NCI-H2196 (cell line): ENCODE measurements around the gene ARMC8.

Experiments used
- DNase-seq: peaks from one replicate; lab custom pipeline; 2025; ENCODE audit not compliant: unreplicated experiment; lab: John Stamatoyannopoulos, UW

ARMC8 gene

DNA sequence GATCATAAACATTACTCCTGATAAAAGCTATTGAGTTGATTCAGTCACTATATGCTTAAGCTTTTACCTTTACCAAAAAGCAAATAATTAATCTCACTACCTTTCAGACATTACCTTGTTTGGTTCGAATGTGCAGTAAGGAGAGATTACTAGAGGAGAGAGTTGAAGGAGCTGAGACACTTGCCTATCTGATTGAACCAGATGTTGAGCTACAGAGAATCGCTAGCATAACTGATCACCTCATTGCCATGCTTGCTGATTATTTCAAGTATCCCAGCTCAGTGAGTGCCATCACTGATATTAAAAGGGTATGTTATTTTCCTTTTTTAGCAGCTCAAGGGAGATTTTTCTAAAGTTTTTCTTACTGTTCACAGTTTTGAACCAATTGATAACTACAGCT, 54.6 kb downstream of the ARMC8 start:
- no peak for DNase-seq

DNA sequence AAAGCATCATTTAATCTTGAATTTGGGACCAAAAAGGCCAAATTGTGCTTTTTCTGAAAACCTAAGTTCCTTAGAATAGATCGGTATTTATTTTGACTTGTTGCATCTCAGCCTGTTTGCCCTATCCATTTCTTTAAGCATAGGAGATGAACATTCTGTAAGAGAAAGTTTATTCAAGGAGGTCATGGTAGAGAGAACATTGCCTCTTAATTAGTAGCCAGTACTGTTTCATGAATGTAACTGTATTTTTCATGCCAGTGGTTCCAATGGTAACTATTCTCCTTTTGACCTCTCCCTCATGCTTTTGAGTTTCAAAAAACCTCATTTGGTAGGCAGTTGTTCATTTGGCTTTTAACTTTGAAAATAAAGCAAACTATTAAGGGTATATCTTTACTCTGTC, 55.4 kb downstream of the ARMC8 start:
- no peak for DNase-seq

DNA sequence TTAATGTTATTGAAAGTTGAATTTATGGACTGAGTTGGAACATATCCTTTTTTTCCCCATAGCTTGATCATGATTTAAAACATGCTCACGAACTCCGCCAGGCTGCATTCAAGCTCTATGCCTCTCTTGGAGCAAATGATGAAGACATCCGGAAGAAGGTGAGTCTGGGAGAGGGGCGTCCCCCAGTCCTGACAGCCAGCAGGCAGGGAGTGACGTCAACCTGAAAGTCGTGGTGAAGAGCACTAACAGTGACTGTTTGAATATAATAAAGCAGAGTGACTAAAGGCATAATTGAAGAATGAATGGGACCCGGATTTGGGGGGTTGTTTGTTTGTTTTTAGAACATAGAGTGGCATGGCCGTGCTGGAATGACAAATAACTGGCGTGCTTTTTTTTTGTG, 57.9 kb downstream of the ARMC8 start:
- DNase-seq = no peak

DNA sequence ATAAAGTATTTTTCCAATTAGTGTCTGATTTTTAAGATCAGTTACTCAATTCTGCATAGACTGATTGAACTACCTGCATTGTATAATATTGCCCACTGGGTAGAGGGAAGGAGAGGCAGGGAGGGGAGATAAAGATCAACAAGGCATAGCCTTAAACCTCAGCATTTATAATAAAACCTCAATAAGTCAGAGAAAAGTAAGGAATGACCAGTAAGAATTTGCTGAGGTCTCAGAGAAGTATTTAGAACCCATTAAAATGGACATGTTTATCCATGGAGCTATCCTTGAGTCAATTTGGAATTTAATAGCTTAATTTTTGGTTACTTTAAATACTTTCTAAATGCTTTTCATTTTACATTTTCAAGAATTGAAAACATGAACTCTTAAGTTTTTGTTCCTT, 62.5 kb downstream of the ARMC8 start:
- no peak for DNase-seq

DNA sequence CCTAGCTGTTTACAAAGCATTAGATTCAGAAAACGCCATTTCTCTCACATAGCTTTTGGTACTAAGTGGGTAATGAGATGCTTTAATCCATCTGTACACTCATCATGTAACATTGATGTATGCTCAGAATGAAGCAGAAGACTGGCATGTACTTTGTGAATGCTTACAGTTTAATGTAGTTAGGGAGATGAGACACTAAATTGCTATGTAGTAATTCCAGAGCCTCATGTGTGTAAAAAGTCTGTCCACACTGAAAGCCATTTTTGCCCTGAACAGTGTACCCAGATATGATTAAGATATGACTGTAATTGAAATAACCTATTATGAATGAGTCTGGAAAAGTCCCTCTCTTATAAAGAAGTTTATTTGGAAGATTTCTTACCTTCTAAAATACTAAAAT, 66.5 kb downstream of the ARMC8 start:
- DNase-seq = no peak

DNA sequence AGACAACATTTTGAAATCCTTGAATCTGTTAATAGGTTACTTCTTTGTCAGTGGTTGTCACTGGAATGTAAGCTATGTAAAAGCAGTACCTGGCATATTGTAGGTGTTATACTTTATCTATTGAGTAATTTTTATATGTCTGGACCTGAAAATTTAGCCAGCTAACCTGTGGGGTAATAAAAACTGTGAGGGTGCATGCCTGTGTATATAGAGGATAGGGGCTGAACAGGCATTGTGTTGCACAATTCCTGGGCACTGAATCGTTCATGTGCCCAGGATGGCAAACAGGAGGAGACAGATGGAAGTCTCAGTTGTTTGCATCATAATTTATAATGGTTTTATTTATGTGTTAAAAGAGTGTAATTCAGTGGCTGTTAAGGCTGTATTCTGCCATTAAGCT, 67.1 kb downstream of the ARMC8 start:
- DNase-seq = no peak

DNA sequence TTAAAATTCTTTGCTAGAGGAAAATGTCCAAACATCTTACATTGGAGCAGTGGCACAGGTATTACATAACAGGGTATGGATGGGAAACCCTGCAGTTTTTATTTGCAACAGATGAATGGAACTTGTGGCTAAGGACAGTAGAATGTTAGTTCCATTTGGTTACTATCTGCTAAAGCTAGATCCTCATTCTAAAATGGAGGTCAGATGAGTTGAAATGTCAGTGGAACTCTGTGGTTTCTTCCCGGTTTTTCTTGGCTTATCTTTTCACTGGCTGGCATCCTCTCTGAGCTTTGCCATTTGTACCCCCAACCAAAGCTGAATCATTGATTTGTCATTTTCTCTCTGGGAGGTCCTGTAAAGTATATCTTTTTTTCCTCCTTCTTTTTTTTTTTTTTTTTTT, 68.9 kb downstream of the ARMC8 start:
- DNase-seq = no peak

DNA sequence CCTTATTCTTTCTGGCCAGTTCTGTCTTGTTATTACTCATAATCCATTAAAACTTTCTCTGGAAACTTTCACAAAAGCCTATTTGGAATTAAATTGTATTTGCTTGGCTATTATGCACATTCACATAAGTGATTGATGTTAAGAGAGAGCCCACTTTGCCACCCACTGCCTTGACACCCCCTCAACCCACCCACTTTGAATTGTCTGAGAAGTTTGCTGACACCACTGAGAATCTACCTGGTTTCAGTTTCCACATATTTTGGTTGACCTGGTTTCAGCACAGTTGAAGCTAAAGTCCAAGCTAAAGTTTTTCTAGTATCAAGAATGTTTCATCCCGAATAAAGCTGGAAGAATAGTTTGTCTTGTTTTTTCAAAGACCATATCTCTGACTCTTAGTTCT, 70.9 kb downstream of the ARMC8 start:
- no peak for DNase-seq

DNA sequence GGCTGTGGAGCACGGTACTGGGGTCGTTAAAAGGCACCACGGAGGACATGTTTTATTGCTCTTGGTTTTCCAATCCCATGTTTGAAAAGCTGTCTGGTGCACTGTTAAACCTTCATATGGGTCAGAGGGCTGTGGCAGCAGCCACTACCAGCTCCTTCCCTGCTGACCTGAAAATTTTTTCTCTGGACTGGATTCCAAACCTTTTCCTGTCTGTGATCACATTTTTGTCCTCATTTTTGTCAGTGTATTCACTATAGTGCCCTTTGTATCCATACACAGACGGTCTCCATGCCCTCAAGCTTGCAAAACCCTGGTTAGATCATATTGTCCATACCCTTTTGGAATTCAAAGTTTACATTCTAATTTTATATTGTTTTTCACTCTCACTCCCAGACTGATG, 72.0 kb downstream of the ARMC8 start:
- no peak for DNase-seq

DNA sequence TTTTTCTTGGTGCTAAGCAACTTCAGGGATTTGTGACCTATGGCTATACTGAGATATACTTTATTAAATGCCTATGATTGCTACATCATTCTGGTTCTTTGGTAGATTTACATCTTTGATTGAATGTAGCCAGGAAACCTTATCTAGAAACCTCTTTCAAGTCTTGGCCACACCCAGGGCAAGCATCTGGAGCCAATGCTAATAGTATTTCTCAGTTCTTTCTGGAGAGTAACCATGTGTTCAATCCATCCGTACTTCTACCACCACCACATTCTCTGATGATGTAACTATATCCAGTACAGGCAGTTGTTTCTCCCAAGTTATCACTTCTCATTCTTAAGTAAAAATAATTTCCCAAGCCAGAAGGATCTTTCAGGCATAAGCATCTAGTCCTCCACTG, 73.5 kb downstream of the ARMC8 start:
- no peak for DNase-seq

DNA sequence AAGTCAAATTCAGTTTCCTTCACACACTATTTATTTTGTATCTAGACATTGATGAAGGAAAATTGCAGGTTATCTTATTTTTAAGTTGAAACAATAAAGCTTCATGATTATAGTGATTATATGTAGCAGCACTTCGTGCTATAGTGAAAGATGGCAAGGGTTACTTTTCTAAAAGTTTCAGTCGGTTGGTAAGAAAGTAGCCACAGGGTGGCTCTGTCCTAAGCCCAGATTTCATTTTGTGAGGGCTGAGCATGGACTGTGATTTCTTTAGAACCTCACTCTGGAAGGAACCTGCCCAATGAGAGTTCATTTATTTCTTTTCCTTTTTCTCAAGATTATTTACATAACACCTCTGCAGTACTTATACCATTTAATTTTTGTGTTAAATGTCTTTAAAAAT, 76.0 kb downstream of the ARMC8 start:
- DNase-seq = no peak

DNA sequence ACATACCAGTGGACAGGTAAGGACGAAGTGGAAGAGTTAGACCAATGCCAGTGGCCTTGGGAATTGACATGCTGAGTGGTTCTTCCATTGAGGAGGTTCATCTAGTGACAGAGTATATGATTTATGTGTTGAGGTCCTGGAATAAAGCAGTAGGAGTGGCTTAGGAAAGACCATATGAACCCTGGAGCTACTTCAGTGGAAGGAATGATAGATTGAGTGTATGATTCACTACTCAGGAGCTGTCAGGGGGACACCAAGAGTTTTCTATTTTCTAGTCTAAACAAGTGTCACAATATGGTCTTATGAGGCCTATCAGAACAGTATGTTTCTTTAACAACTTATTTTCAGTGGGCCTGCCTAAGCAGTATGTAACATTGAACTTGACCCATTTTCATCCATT, 78.6 kb downstream of the ARMC8 start:
- no peak for DNase-seq

DNA sequence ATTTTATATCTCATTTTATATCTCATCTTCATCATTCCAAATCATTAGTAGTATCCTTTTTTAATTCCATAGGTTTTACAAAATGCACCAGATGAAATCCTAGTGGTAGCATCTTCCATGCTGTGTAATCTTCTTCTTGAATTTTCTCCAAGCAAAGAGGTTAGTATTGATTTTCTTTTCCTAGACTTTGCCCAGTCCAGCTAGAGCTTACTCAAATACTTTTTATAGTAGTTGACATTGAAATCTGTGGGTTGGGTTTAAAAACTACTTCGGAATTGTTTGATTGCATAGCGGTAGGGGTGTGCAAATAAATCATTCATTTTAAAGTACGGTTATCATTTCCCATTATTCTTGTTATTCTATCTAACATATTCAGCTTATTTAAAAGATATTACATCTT, 80.0 kb downstream of the ARMC8 start:
- no peak for DNase-seq

DNA sequence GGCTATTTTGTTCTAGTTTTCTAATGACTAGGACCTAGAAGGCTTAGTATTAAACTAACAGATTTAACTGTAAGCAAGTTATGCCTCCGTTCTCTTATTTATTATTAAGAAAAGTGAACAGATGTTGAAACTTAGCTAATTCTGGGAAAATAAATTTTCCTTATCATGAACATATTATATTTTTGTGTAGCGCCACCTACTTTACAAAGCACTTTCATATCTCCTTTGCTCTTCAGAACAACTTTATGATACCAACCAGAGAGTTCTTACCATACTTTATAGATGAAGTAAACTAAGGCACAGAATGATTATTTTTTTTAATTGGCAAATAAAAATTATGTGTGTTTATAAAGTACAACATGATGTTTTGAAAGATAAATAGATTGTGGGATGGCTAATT, 83.1 kb downstream of the ARMC8 start:
- DNase-seq = no peak

DNA sequence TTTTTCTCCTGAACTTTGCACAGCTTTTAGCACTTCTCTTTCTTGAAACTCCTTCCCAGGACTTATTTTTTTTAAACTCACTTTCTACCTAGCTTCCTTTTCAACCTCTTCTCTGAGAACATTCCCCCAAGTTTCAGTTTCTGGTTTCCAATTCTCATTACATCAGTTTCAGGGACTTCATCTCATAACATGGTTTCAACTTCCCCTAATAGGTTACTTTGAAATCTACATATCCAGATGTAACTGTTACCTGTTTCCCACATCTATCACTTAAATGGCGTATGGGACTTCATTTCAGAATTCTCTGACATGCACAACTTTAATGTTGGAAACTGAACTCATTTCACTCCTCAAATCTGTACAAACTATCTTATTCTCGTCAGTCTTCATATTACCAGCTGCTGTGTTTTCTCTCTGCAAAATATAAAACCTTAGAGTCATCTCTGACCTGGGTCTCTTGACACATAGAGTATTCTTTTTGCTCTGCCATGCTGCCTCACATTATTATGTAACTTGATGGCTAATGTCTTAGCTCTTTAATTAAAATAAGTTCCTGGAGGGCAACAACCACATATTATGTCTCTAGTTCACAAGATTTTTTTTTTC, 84.2 kb downstream of the ARMC8 start:
- DNase-seq = no peak

DNA sequence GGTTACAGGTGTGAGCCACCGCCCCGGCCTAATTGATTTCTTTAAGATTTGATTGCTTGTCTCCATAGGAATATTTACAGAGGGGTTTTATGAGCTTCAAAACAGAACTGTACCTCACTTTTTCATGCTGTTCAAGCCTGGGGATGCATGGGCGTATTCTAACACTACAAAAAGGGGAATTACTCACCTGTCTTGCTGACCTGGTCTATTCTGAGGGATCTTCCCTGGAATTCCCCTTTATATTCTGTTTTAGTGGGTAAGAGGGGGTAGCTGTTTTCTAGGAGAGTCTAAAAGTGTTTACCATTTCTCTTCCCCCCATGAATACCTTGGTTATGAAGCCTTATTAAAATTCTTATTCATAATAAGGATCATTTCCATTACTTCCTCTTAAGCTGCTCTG, 94.5 kb downstream of the ARMC8 start:
- no peak for DNase-seq

DNA sequence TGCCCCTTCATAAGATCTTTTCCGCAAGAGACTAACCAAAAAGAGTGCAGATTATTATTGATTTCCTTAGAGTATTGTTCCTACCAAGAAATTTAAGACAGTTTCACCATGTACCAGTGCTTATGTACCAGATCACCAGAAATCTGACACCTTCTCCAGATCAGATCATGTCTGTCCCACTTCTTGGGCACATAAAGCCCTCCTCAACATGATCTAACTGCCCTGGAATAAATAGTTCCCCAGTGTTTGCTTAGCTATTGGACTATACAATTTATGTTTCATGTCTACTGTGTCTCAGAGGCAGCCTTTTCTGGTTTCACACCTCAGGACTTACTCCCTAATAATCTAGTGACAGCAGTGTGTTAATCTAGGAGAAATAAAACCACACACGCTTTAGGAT, 95.7 kb downstream of the ARMC8 start:
- DNase-seq = no peak

DNA sequence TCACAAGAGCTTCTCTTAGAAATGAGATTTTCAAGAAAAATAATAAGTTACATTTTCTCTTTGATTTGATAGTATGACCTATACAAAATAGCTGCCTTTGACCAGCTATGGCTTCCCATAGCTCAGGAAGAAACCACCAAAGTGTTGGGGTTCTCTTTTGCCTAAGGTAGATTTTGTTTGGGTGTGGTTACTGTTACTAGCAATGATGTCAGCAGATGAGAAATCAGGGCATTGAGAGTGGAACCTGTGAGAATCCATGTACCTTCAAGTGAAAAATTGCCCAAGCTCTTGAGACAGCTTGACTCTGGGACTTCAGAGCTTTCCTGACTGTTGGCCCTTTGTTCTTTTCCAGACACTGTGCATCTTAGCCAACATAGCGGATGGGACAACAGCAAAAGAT, 97.0 kb downstream of the ARMC8 start:
- DNase-seq = no peak

DNA sequence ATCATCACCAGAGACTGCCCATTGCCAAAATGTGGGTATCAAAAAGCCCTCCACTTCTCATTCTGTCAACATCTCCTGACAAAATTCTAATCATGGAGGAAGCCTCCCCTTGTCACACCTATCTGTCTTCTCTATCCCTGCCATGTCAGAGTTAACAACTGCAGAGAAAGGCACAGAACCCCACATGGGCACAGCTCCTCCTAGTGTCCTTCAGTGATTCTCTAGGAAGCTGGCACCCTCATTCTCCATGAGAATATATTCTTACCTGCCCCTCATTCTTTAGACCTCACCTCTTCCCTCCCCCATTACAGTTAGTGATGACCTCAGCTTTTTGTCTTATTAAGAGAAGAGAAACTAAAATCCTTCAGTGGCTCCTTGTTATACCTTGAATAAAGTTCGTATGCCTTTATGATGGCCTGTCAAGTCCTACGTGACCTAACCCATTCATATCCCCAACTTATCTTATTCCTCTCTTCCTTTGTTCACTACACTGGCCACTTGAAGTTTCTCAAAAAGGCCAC, 97.9 kb downstream of the ARMC8 start:
- DNase-seq = no peak

DNA sequence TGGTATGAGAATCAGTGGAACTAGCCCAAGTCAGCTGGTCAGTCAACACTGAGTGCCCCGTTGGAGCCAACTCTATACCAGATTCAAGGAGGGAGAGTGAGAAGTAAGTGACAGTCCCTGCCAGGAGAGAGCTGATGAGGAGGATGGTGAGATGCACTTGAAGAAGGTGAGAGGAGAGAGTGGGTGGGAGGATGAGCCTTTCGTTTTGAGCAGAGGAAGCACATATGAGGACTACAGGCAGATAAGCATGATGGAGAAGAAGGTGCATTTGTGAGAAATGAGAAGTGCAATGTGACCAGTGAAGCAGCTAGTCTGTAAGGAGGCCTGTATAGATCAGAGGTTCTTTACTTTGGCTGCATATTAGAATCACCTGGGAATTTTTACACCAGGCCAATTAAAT, 102.2 kb downstream of the ARMC8 start:
- no peak for DNase-seq

DNA sequence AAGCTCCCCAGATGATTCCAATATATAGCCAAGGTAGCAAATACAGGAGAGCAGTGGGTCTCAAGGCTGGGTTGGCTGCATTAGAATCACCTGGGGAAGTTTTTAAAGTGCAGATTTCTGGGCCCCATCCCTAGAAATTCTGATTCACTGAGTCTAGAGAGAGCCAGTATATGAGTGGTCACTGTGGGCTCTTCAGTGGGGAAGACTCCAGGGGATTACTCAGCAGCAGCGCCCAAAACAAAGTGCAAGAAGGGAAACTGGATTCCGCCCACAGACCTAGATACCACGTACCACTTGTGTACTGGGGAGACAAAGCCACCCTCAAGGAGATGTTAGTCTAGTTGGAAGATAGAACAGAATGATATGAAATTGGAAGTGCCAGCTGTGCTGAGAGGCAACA, 102.6 kb downstream of the ARMC8 start:
- no peak for DNase-seq

DNA sequence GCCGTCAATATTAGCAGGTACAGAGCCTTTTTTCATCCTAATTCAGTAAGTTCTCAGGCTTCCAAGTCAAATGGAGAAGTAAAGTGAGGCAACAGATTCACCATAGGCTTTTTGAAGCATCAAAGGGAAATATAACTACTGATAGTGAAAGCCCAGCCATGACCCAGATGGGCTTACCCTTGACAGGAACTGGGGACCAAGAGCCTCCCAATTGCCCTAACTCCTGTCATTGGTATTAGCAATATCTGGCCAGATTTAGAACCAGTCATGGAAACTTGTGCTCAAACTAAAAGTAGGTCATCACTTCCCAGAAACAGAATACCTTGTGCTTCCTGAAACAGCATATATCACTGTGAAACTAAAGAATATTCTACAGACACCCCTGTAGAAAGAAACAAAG, 109.5 kb downstream of the ARMC8 start:
- no peak for DNase-seq

DNA sequence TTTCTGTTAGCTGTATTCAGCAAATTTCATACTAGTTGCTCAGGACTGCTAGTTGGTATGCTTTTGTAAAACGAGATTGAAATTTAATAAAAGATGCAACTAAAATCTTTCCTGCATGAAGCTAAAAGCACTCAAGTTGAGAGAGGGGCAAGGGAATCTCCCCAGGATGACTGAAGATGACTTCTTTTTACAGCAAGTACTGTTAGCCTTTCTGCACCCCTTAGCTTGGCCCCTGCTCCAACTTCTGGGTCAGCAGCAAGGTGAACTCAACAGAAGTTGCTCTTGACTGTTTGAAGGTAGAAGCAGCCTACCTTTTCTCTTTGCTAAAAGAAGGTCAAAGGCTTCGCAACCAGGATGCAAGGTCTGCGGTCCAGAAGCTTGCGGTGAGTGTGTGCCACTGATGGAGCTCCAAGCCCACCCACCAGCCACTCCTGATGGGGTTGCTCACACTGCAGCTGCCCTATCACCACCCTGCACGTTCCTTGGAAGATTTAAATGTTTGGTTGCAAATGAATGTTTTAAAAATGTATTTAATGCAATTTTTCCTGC, 110.0 kb downstream of the ARMC8 start:
- no peak for DNase-seq
